AG09309 (cell line): ENCODE measurements around the gene MAML2.

Experiments used
- DNase-seq: peaks from one replicate; pipeline ENCODE4 v3.0.0-alpha.2; 2010; ENCODE audit warnings: low read depth
- H3K4me3 ChIP-seq: 2 replicates; pipeline ENCODE4 v1.5.1; 2011; ENCODE audit warnings: mild to moderate bottlenecking, low read depth, low read length, moderate library complexity; ENCODE audit not compliant: control insufficient read depth
- TF ChIP-seq, protein P1 (sequence below): IDR thresholded peaks from 2 replicates; pipeline ENCODE4 v1.5.1; 2011; ENCODE audit warnings: mild to moderate bottlenecking, low read depth, low read length, inconsistent platforms; ENCODE audit not compliant: insufficient read depth, control insufficient read depth; ENCODE audit errors: missing control alignments

Gene MAML2

DNA sequence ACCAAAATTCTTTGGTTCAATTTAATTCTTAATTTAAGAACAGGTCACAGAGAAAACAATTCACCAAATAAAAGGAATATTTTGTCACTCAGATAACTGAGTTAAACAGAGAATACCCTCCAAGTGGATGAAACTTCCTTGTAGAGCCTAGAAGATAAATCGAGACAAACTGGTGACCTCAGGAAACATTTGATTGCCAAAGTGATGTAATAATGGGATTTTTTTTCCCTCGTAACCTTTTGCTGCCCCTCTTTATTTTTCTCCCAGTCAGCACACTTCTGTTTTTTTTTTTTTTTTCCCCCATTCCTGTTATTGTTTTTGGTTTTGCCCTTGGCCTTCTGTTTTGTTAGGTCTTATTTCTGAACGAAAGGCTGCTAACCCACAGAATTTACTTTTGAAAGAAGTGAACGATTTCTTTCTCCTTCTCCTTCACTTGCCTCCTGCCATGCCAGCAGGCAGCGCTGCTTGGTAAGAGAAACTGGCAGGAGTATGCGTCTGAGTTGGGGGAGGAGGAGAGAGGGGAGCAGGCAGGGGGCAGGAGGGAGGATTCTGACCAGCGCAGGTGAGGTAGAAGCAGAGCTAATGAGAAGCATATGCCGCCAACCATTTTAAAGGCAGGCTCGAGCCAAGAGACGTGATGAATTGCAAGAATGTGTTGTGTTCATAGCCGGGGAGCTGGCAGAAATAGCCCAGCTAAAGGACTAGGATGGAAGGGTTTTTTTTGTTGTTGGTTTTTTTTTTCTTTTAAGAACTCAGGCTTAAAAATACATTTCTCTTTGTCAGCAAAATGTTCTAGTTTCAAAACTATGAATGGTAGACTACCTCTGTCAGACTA, 297.2 kb downstream of the MAML2 start:
- DNase-seq: peak; percentile 82
- H3K4me3 ChIP-seq: no peak overlapping the region; the same call in 1 of the 2 replicates
- TF ChIP-seq, protein P1, sequence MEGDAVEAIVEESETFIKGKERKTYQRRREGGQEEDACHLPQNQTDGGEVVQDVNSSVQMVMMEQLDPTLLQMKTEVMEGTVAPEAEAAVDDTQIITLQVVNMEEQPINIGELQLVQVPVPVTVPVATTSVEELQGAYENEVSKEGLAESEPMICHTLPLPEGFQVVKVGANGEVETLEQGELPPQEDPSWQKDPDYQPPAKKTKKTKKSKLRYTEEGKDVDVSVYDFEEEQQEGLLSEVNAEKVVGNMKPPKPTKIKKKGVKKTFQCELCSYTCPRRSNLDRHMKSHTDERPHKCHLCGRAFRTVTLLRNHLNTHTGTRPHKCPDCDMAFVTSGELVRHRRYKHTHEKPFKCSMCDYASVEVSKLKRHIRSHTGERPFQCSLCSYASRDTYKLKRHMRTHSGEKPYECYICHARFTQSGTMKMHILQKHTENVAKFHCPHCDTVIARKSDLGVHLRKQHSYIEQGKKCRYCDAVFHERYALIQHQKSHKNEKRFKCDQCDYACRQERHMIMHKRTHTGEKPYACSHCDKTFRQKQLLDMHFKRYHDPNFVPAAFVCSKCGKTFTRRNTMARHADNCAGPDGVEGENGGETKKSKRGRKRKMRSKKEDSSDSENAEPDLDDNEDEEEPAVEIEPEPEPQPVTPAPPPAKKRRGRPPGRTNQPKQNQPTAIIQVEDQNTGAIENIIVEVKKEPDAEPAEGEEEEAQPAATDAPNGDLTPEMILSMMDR: peak; percentile 60

DNA sequence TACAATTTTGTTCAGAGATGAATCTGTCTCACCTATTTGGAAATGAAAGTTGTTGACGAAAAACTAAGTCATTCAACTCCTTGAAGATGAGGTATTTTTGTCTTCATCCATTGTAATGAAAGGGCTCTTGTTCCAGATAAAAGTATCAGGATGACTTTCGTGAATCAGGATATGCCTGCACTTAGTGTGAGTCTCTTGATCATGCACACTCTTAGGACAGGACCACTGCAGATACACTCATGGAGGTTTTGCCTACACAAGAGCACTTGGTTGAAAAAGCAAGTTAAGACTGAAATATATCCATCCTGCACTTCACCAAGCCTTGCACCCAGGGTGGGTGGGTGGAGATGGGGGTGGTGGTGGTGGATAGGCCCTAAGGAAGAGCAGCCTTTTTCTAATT, 298.2 kb downstream of the MAML2 start:
- TF ChIP-seq, protein P1: no peak
- H3K4me3 ChIP-seq: no peak overlapping the region
- no peak for DNase-seq

DNA sequence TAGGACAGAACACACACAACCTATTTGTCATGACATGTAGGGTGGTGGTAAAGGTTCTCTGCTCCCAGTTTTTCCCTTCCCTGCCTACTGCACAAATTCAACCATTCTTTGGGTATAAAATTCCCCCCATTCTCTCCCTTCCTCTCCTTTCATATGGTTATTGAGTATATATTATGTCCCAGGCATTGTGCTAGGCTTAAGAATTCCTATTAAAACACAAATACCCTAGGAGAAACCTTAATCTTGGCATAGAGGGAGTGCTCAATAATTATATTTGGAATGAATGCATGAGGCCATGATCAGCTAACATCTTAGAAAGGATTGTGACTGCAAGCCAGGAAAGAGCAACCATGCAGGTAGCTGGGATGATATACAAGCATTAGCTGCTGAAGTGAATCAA, 298.7 kb downstream of the MAML2 start:
- no peak for DNase-seq
- TF ChIP-seq, protein P1: no peak
- H3K4me3 ChIP-seq: no peak overlapping the region

DNA sequence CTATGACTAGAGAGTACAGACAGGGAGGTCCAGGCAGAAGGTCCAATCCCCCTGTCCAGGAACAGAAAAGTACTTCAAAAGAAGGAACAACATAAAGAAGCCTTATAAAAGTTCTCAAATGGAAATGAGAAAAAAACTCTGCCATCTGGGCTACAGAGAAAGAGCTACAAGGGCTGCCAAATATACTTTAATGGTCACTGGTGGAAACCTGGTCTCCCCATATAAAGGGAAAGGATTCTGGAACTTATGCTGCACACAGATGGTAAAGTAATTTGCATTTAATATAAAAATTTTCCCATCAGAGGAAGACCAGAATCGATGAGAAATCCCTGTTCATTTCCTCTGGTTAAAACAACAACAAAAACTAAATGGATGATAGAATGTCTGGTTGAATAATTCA, 299.7 kb downstream of the MAML2 start:
- H3K4me3 ChIP-seq: no peak overlapping the region
- DNase-seq: no peak
- TF ChIP-seq, protein P1: no peak

DNA sequence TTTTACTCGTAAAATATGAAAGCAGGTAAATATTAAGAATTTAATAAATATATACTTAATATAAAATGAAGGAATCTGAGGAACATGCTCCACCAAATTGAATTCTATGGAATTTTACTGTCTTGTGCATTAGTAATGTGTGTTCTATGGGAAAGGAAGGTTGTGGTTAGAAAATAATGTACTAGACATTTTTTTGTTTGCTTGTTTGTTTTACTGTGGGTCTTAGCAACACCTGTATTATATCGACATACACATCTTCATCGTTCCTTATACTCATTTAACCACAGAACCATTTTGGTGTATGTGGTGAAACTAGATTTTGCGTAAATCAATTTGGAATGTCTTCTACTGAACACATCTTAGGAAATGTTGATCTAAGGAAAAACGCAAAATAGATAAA, 304.9 kb downstream of the MAML2 start:
- no peak overlapping the region for H3K4me3 ChIP-seq
- TF ChIP-seq, protein P1: no peak
- no peak for DNase-seq

DNA sequence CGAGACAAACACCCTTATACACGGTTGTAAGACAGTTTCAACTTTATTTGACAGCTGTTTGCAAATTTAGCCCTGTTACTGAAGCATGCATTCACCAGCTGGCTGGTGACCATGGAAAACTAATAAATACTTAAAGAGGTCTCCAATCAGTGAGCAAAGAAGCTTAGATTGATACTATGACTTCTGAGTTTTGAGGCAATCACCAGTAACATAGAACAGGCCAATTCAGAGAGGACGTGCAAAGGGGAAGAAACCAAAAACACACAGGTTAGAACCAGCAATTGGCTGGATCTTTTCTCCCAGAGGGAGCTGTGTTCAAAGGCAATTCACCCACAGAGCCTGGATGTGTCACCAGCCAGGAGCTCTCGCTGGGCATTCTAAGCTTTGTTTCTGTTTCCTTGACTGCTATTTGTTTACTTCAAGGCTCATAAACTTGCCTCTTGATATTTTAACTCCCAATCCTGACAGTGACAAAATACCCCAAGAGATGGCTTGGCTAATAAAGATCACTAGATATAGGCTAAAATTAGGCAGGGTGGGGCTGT, 305.5 kb downstream of the MAML2 start:
- TF ChIP-seq, protein P1: peak; percentile 17
- no peak overlapping the region for H3K4me3 ChIP-seq
- no peak for DNase-seq
